Heart right ventricle (tissue), 16 donors: ENCODE measurements around the gene EIF4B. TPM values are rescaled to one million over a fixed set of nuclear protein-coding genes. Genes with fewer than 3 reads are reported as not detected.

Experiments
- ATAC-seq, 8 donors: fragments of 200-7000 bp; cut with Tn5 transposase; one replicate each; pipeline ENCODE4 v1.9.1; 2020; ENCODE audit warnings: mild to moderate bottlenecking in 8 of 8, moderate library complexity in 8 of 8, moderate number of reproducible peaks in 1 of 8
- DNase-seq, 2 donors: peaks; one replicate each; pipeline ENCODE4 v3.0.0-alpha.2; 2020
- H3K27ac ChIP-seq, 10 donors: fragments of 200-600 bp; sonication (generic) in 2 of 10; one replicate each; pipeline versions ENCODE4 v1.5.0 to v1.8.0; 2020 to 2022; ENCODE audit warnings: mild to moderate bottlenecking in 3 of 10
- H3K27me3 ChIP-seq, 7 donors: fragments of 200-600 bp; one replicate each; pipeline ENCODE4 v1.8.0; 2021 to 2022; ENCODE audit warnings: mild to moderate bottlenecking in 2 of 7
- H3K36me3 ChIP-seq, 9 donors: fragments of 200-600 bp; sonication (generic) in 1 of 9; one replicate each; pipeline versions ENCODE4 v1.5.0 to v1.8.0; 2020 to 2022; ENCODE audit warnings: mild to moderate bottlenecking in 2 of 9
- H3K4me1 ChIP-seq, 9 donors: fragments of 200-600 bp; sonication (generic) in 1 of 9; one replicate each; pipeline versions ENCODE4 v1.5.0 to v1.8.0; 2020 to 2022; ENCODE audit warnings: mild to moderate bottlenecking in 4 of 9
- H3K4me3 ChIP-seq, 10 donors: fragments of 200-600 bp; sonication (generic) in 2 of 10; one replicate each; pipeline versions ENCODE4 v1.5.0 to v1.8.0; 2020 to 2022; ENCODE audit warnings: mild to moderate bottlenecking in 7 of 10, moderate library complexity in 2 of 10
- H3K9me3 ChIP-seq, 11 donors: fragments of 200-600 bp in 10 of 11; sonication (generic) in 2 of 11; one replicate each; pipeline versions ENCODE4 v1.5.0 to v1.8.0; 2013 to 2022; ENCODE audit warnings: mild to moderate bottlenecking in 2 of 11, control low read depth in 1 of 11, moderate library complexity in 1 of 11
- CTCF ChIP-seq, 9 donors: fragments of 200-600 bp; sonication (generic) in 2 of 9; IDR thresholded peaks; one replicate each; pipeline versions ENCODE4 v1.5.0 to v1.8.0; 2021 to 2022; ENCODE audit warnings: antibody characterized with exemption in 9 of 9, mild to moderate bottlenecking in 5 of 9, moderate library complexity in 1 of 9
- WGBS, 2 donors: extraction: QIAGEN DNeasy Blood & Tissue Kit; methylation state at CpG; one replicate each; pipeline ENCODE4 v1.1.7; 2013; ENCODE audit warnings: inconsistent platforms in 1 of 2; 5-methylcytosine and 5-hydroxymethylcytosine counted together
- intact Hi-C, 10 donors: fragments of 100-400 bp; cut with DNase I; formaldehyde crosslinking; loops; one replicate each; pipeline versions ENCODE4 v1.11.1 to v1.14.2; 2022
- polyA plus RNA-seq, 2 donors: library from polyadenylated mRNA; stranded (reverse); fragments of 200-250 nt; gene quantifications; one replicate each; pipeline ENCODE4 v1.2.3, GENCODE V29; 2013
- total RNA-seq, 10 donors: library from RNA; stranded (reverse); fragmentation: NEBNext Ultra II Directional in 3 of 10; extraction: Animal tissue kit (Norgen Biotek cat#: 25700) in 3 of 10; gene quantifications; one replicate each; pipeline versions ENCODE4 v1.2.1 to v1.2.4, GENCODE V29; 2021 to 2023
- donor health status: Arrhythmogenic right ventricular cardiomyopathy.
- donor health status: ischemic (EF 13 %, LVEDD 7.1; RV severe dilation, severe dysfunction).
- donor health status: healthy with polysubstance abuse.
- donor health status: DM: no; HTN: yes; CAD: no.
- donor health status: DM: no; HTN: no; CAD: no.
- donor health status: ischemic (EF 25% LVEDD 6.9; RV normal size, moderate dysfunction).
- donor health status: ischemic (EF 25% LVEDD 5.7; RV mildly dilated, moderate dysfunction).
- donor health status: healthy.
- donor health status: DM: yes; HTN: yes; CAD: no.
- donor health status: Ischemic cardiomyopathy.
- donor health status: ischemic (EF 35%, LVEDD 5.7; RV mildly dilated, moderate dysfunction).
- donor health status: nonischemic (EF 11% LVEDD 7.7; RV severe dilation, severe dysfunction).
- donor health status: DM: yes; HTN: yes; CAD: no.
- donor health status: PGD.
- donor health status: ischemic (EF 29% LVEDD 5.4; RV normal size, mild dysfunction).
- donor health status: nonischemic (EF 23%, LVEDD 6.1; RV moderate dilation, normal function).

The EIF4B gene
- total and polyA plus RNA-seq, 12 donors = 53.2 to 477 (median 423) TPM

GRCh38 chr12:53048780-53049401 is 42.6 kb downstream of the EIF4B start:
- 4 to 19% methylated on average over 6 of the region's 6 CpGs for WGBS, 2 donors
- TF ChIP-seq CTCF (IDR thresholded peaks at IDR 0.05) = no peak
- intact Hi-C loops = loop anchor here in 2 of 10 donors (5.0 kb wide), 1 partner anchor 42 kb away; the partner anchor contains the start of gene EIF4B (in 2 of the 2)
- H3K36me3 ChIP-seq = peaks cover 0 to 17% (median 0%) of the 10 kb centered on the region in 9 donors
- DNase-seq (peak; percentile 83 to 90), ATAC-seq (peak; percentile 4 to 52 (median 30))
- no peaks in the 10 kb centered on the region for H3K9me3 ChIP-seq
- peaks cover 0 to 5% (median 0%) of the 10 kb centered on the region in 7 donors for H3K27me3 ChIP-seq
- H3K4me1 ChIP-seq = peaks cover 42 to 91% (median 84%) of the 10 kb centered on the region in 9 donors
- peak overlapping the region; percentile 61 to 92 (median 75) for H3K4me3 ChIP-seq
- H3K27ac ChIP-seq = peak overlapping the region; percentile 95 to 100 (median 100)

GRCh38 chr12:53049571-53050318 is 43.5 kb downstream of the EIF4B start, which contains the start of gene TNS2:
Gene TNS2 (plus strand): TSS chr12:53050065. CDS start chr12:53050186, 121 bp downstream.
- Histone ChIP-seq H3K36me3 (peaks cover 0 to 24% (median 0%) of the 10 kb centered on the region in 9 donors), H3K9me3 (no peaks in the 10 kb centered on the region), H3K4me3 (peak within 1 kb of the TSS; percentile 61 to 92 (median 75)), H3K27me3 (peaks cover 0 to 5% (median 0%) of the 10 kb centered on the region in 7 donors), H3K4me1 (peaks cover 42 to 91% (median 84%) of the 10 kb centered on the region in 9 donors), H3K27ac (peak within 1 kb of the TSS; percentile 95 to 100 (median 100))
- DNase-seq = peak; percentile 84 to 91
- ATAC-seq = peak; percentile 6 to 43 (median 29)
- intact Hi-C loops = loop anchor here in 2 of 10 donors (5.0 kb wide), 1 partner anchor 42 kb away; the partner anchor contains the start of gene EIF4B (in 2 of the 2)
- no peak for TF ChIP-seq CTCF (IDR thresholded peaks at IDR 0.05)
- 5 to 7% methylated on average over 18 to 20 of the region's 20 CpGs for WGBS, 2 donors

GRCh38 chr12:53050426-53051057 is 44.3 kb downstream of the EIF4B start:
- Histone ChIP-seq H3K9me3 (no peaks in the 10 kb centered on the region), H3K4me1 (peaks cover 43 to 91% (median 82%) of the 10 kb centered on the region in 9 donors), H3K27me3 (peaks cover 0 to 5% (median 0%) of the 10 kb centered on the region in 7 donors), H3K4me3 (peak overlapping the region; percentile 61 to 92 (median 75)), H3K27ac (peak overlapping the region; percentile 95 to 100 (median 100)), H3K36me3 (peaks cover 0 to 32% (median 7%) of the 10 kb centered on the region in 9 donors)
- ATAC-seq = no peak
- intact Hi-C loops = no loop called here
- no peak for TF ChIP-seq CTCF (IDR thresholded peaks at IDR 0.05)
- DNase-seq = no peak
- WGBS, 2 donors = 32 to 33% methylated on average over 2 of the region's 2 CpGs
